A673 (cell line): Measurements from ENCODE around the gene ASPSCR1.

Experiments used
- EZH2 ChIP-seq: fragments of 200-600 bp; sonication (generic); IDR thresholded peaks from 2 replicates; pipeline ENCODE4 v1.6.1; 2017; ENCODE audit warnings: borderline replicate concordance, low read depth, mild to moderate bottlenecking, mixed read lengths, antibody characterized with exemption, low read length; ENCODE audit not compliant: poor library complexity, severe bottlenecking
- TF ChIP-seq, protein P1 (sequence below): fragments of 300-800, 200-600 bp; sonication (generic); conservative IDR thresholded peaks from 2 replicates; pipeline ENCODE4 v1.5.1; 2017; ENCODE audit warnings: low read depth, mild to moderate bottlenecking, antibody characterized with exemption, low read length, moderate library complexity, mixed read lengths

DNA sequence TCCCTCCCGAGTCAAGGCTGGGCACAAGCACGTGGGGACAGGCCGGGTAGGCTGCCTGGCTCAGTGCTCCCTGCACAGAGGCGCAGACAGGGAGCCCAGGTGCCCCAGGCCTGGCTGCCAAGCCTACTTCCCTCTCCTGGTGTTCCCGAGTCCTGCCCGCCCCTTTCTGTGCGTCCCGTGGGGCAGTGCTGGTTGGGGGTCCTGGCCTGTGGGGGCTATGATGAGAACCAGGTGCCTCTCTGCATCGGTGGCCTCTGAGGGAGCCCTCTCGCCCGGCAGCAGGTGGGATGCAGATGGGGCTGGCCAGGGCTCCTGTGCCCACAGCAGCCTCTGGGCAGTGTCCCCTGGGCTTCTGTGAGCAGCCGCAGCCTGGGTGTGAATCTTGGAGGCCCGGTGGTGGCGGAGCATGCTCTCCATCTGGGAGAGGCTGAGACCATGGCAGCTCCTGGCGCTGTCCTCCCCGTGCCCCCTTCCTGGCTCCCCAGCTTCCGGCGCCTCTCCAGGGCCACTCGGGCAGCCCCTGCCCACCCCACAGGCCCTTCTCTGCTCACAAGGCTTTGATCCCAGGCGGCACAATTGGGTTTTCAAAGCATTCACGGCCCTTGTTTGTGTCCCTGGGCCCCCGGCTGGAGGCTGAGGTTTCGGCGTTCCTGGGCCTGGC lies 38.0 kb downstream of the ASPSCR1 start:
- TF ChIP-seq, protein P1, sequence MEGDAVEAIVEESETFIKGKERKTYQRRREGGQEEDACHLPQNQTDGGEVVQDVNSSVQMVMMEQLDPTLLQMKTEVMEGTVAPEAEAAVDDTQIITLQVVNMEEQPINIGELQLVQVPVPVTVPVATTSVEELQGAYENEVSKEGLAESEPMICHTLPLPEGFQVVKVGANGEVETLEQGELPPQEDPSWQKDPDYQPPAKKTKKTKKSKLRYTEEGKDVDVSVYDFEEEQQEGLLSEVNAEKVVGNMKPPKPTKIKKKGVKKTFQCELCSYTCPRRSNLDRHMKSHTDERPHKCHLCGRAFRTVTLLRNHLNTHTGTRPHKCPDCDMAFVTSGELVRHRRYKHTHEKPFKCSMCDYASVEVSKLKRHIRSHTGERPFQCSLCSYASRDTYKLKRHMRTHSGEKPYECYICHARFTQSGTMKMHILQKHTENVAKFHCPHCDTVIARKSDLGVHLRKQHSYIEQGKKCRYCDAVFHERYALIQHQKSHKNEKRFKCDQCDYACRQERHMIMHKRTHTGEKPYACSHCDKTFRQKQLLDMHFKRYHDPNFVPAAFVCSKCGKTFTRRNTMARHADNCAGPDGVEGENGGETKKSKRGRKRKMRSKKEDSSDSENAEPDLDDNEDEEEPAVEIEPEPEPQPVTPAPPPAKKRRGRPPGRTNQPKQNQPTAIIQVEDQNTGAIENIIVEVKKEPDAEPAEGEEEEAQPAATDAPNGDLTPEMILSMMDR: no peak
- TF ChIP-seq EZH2: no peak
